Renal cortex interstitium (tissue), 11 donors: ENCODE results near the gene NUTF2. TPM values are rescaled to one million over a fixed set of nuclear protein-coding genes. Genes with fewer than 3 reads are reported as not detected.
"Not testable (repeated sequence)": the region's sequence is repeated elsewhere in the genome, so short reads cannot be mapped to it uniquely, and the experiment has no call there.

Source experiments
- DNase-seq, 11 donors: peaks; one replicate each; pipeline ENCODE4 v3.0.0-alpha.2; 2013; ENCODE audit warnings: low read depth in 9 of 11, low spot score in 4 of 11; ENCODE audit errors: extremely low read depth in 1 of 11
- polyA plus RNA-seq, 3 donors: library from polyadenylated mRNA; unstranded; fragments of 120-200 nt; gene quantifications; one replicate each; pipeline ENCODE4 v1.2.1, GENCODE V29; 2013; ENCODE audit not compliant: insufficient read length in 3 of 3

NUTF2 gene
- polyA plus RNA-seq, 3 donors = 115 to 139 (median 129) TPM

- DNase-seq = no peak
These were observed 1.4 kb downstream of the NUTF2 start for GRCh38 chr16:67848118-67848517.

- DNase-seq = no peak
These were observed 6.9 kb downstream of the NUTF2 start for GRCh38 chr16:67853670-67854069.

- DNase-seq = no peak
These were observed 9.1 kb downstream of the NUTF2 start for GRCh38 chr16:67855789-67856188.

GRCh38 chr16:67856927-67857546, 10.3 kb downstream of the NUTF2 start:
- DNase-seq = no peak

GRCh38 chr16:67857547-67858233, 11.0 kb downstream of the NUTF2 start:
- DNase-seq = peak in 1 of 11 donors; percentile 49

GRCh38 chr16:67858500-67858899, 11.8 kb downstream of the NUTF2 start:
- no peak for DNase-seq

- no peak for DNase-seq
These were observed 14.1 kb downstream of the NUTF2 start for GRCh38 chr16:67860589-67861398.

GRCh38 chr16:67861877-67862276, 15.1 kb downstream of the NUTF2 start:
- DNase-seq = no peak

- DNase-seq = no peak
These were observed 16.2 kb downstream of the NUTF2 start for GRCh38 chr16:67862623-67863583.

- not testable (repeated sequence) for DNase-seq
These were observed 17.3 kb downstream of the NUTF2 start for GRCh38 chr16:67864044-67864443.

- no peak for DNase-seq
These were observed 17.9 kb downstream of the NUTF2 start for GRCh38 chr16:67864594-67864993.

- no peak for DNase-seq
These were observed 18.6 kb downstream of the NUTF2 start for GRCh38 chr16:67865318-67865717.

GRCh38 chr16:67868290-67868689, 21.6 kb downstream of the NUTF2 start:
- no peak for DNase-seq

- DNase-seq = no peak
These were observed 22.9 kb downstream of the NUTF2 start for GRCh38 chr16:67869653-67870052.

- DNase-seq = no peak
These were observed 24.5 kb downstream of the NUTF2 start for GRCh38 chr16:67871256-67871655.

GRCh38 chr16:67872131-67872630, 25.4 kb downstream of the NUTF2 start:
- no peak for DNase-seq

GRCh38 chr16:67872631-67873434, 26.1 kb downstream of the NUTF2 start, which contains the start of gene EDC4:
Gene EDC4 (plus strand): TSS chr16:67873052. CDS start chr16:67873262, 210 bp downstream.
- peak in 6 of 11 donors; percentile 34 to 71 (median 58) for DNase-seq
